Mesodermal cell (in vitro differentiated cells): ENCODE results near the gene PLIN4.

ENCODE experiments used
- H3K27ac ChIP-seq: 2 replicates; pipeline ENCODE4 v1.7.0; 2013; ENCODE audit warnings: mild to moderate bottlenecking, low read depth, low read length, moderate library complexity; ENCODE audit not compliant: severe bottlenecking
- H3K36me3 ChIP-seq: 2 replicates; pipeline ENCODE4 v1.7.1; 2013; ENCODE audit warnings: mild to moderate bottlenecking, low read length, moderate library complexity; ENCODE audit not compliant: control insufficient read depth, insufficient read depth
- H3K4me1 ChIP-seq: one replicate; pipeline ENCODE4 v1.7.1; 2013; ENCODE audit warnings: mild to moderate bottlenecking, low read length; ENCODE audit not compliant: insufficient read depth, control insufficient read depth, poor library complexity, severe bottlenecking
- H3K4me3 ChIP-seq: 2 replicates; pipeline ENCODE4 v1.7.0; 2013; ENCODE audit warnings: low read length, control low read depth, mild to moderate bottlenecking; ENCODE audit not compliant: insufficient read depth, poor library complexity, severe bottlenecking; ENCODE audit errors: extremely low read depth
- H3K9me3 ChIP-seq: 2 replicates; pipeline ENCODE4 v1.7.1; 2013; ENCODE audit warnings: mild to moderate bottlenecking, low read length, moderate library complexity; ENCODE audit not compliant: control insufficient read depth
- WGBS, 2 experiments: methylation state at CpG; one replicate each; pipeline ENCODE4 v1.1.5; 2013; ENCODE audit warnings: missing lambda C conversion rate in 2 of 2; ENCODE audit not compliant: insufficient coverage in 2 of 2; 5-methylcytosine and 5-hydroxymethylcytosine counted together

The PLIN4 gene

DNA sequence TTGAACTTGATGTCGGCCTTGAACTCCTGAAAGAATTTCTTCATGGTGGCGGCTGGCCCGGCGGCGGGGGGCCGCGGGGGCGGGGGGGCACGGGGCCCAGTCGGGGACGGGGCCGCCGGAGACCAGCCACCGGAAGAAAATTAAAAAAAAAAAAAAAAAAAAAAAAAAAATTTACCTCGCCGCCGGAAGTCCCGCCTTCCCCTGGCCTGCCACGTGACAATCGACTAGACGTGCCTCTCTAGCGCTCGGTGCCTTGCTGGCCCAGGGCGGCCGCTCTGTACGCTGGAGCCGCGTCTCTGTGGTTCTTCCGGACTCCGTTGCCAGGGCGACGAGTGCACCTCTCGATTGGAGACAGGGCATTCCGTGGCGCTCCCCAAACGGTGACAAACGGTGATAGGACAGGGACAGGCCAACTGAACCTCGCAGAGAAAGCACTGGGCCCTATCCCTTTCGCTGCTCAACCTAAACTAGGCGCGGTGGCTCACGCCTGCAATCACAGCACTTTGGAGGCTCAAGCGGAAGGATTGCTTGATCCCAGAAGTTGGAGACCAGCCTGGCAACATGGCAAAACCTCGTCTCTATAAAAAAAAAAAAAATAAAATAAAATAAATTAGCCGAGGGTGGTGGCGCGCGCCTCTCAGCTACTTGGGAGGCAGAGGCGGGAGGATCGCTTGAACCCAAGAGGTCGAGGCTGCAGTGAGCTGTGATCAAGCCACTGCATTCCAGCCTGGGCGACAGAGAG, 60.5 kb downstream of the PLIN4 start, which contains the start of gene UBXN6:
Gene UBXN6 (minus strand): TSS at position 141 of the 742 bp plus-strand sequence. CDS start 97 bp downstream, at position 44.
- Histone ChIP-seq H3K4me1 (peaks cover 21% of the 10 kb centered on the region), H3K4me3 (peak within 1 kb of the TSS; percentile 78), H3K9me3 (no peaks in the 10 kb centered on the region), H3K27ac (peak within 1 kb of the TSS; percentile 97), H3K36me3 (peaks cover 11% of the 10 kb centered on the region)
- 10 to 24% methylated on average over 25 to 30 of the region's 52 CpGs for WGBS, 2 experiments

DNA sequence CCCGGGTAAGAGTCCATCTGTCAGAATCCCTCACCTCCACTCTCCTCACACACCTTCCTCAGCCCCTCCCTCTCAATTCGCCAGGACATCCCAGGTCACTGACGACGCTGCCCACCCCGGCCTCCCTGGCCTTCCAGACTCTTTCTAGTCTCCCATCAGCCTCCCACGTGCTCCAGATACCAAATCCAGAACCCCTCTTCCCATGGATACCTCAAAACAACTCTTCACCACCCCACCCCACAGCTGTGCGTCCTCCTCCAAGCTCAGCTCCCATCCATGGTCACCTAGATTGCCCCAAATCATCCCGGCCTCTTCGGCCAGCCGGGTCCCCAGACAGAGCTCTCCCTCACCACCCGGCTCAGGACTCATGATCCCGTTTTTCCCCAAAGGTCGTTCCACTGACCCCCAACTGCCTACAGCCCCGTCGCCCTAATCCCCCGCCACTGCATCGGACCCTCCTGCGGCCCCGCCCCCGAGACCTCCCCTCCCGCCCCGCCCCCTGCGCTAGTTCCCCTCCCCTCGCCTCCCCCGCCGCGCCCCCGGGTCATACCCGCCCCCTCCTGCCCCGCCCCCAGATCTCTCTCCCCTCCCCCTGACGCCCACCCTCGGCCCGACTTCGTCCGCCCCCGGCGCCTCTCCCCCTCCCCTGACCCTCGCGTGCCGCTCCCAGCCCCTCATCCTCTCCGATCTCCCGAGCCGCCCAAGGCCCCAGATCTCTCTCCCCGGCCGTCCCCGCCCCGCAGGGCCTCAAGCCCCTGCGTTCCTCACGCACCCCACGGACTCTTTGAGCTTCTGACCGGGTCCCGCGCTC, 61.2 kb downstream of the PLIN4 start:
- H3K4me1 ChIP-seq: peaks cover 21% of the 10 kb centered on the region
- H3K36me3 ChIP-seq: peaks cover 19% of the 10 kb centered on the region
- WGBS, 2 experiments: 1 to 2% methylated on average over 19 to 27 of the region's 53 CpGs
- H3K27ac ChIP-seq: peak overlapping the region; percentile 97
- peak overlapping the region; percentile 78 for H3K4me3 ChIP-seq
- H3K9me3 ChIP-seq: no peaks in the 10 kb centered on the region

DNA sequence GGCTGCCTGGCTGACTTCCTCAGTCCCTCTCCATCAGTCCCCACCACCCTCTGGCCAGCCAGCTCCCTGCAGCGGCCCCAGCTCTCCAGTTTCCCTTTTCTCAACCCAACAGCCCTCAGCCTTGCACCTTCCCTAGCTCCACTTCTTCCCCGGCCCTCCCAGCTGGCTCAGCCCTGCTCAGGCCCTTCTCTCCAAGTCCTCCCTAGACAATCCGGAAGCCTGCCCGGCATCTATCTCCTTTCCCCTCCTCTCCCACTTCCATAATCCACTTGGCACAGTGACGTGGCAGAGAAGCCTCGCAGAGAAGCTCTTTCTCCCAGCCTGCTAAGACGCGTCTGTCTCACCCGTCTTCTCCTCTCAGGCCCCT, 61.8 kb downstream of the PLIN4 start:
- peaks cover 24% of the 10 kb centered on the region for H3K36me3 ChIP-seq
- no peaks in the 10 kb centered on the region for H3K9me3 ChIP-seq
- WGBS, 2 experiments: 22 to 29% methylated on average over 9 of the region's 9 CpGs
- peak overlapping the region; percentile 88 for H3K27ac ChIP-seq
- peak overlapping the region; percentile 78 for H3K4me3 ChIP-seq
- peaks cover 21% of the 10 kb centered on the region for H3K4me1 ChIP-seq

DNA sequence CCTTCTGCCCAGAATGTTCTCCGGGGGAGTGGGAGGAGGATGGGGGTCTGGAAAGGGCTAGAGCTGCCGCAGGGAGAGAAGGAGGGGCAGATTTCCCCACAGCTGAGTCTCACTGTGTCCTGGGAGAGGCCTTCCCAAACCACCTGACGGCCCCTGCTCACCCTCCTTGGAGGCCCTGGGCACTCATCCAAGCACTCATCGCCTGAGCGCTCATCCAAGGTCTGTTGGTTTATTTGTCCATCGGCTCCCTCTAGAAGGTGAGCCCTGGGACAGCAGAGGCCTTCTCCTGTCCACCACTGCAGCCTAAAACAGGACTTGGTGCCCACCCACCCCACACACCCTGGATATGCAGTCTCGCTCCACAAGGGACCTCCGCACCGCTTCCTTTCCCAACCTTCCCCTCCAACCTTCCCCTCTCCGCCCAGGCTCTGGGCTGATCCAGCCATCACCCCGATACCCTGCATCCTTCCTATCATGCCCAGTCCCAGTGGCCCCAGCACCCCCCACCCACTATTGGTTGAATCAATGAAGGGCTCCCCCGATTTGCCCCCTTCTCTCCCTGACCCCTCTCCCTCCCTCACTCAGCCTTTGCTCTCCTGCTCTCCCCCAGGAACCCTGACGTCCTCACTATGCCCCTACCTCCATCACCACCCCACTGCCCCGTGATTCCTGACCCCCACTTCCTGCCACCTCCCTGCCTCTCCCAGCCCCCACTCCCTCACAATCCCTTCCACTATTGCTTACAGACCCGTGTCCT, 62.4 kb downstream of the PLIN4 start:
- 83 to 84% methylated on average over 14 to 15 of the region's 15 CpGs for WGBS, 2 experiments
- Histone ChIP-seq H3K4me3 (peak overlapping the region; percentile 78), H3K9me3 (no peaks in the 10 kb centered on the region), H3K27ac (peak overlapping the region; percentile 88), H3K4me1 (peaks cover 21% of the 10 kb centered on the region), H3K36me3 (peaks cover 30% of the 10 kb centered on the region)

DNA sequence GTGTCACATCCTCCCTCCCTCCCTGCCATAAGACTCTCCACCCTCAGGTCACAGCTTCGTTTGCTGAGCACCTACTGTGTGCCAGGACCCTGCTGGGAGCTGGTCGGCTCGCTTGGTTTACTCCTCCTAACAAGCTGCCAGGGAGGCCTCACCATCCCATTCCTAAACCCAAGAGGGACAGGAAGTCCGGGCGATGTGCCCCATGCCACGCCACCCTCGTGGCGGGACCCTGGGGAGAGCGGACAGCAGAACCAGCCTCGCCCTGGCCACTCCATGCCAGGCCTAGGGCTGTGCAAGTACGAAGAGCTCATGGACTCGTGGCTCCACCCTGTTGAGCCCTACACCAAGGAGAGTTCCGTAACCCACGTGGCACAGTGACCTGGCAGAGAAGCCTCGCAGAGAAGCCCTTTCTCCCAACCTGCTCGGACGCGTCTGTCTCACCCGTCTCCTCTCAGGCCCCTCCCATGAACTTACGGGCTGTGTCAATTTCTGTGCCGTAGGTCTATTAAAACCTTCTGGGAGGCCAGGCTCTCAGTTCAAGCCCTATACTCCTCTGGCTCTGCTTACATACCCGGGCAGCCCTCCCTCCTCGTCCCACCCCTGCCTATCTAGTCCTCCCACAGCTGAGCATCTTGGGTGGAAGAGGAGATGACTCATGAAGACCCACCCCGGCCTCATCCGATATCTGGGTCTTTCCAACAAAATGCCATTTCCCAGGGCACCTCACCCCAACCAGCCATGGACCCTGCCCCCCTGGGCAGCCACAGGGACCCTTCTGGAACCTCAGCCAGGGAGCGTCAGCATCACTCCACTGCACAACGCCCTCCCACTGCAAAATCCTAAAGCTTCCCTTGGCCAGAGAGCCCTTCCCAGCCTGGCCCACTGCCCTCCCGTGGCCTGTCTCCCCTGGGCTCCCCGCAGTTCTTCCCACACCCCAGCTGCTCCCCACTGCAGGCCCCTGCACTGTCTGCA, 63.3 kb downstream of the PLIN4 start:
- peak overlapping the region; percentile 29 for H3K27ac ChIP-seq
- 91 to 92% methylated on average over 23 of the region's 29 CpGs for WGBS, 2 experiments

DNA sequence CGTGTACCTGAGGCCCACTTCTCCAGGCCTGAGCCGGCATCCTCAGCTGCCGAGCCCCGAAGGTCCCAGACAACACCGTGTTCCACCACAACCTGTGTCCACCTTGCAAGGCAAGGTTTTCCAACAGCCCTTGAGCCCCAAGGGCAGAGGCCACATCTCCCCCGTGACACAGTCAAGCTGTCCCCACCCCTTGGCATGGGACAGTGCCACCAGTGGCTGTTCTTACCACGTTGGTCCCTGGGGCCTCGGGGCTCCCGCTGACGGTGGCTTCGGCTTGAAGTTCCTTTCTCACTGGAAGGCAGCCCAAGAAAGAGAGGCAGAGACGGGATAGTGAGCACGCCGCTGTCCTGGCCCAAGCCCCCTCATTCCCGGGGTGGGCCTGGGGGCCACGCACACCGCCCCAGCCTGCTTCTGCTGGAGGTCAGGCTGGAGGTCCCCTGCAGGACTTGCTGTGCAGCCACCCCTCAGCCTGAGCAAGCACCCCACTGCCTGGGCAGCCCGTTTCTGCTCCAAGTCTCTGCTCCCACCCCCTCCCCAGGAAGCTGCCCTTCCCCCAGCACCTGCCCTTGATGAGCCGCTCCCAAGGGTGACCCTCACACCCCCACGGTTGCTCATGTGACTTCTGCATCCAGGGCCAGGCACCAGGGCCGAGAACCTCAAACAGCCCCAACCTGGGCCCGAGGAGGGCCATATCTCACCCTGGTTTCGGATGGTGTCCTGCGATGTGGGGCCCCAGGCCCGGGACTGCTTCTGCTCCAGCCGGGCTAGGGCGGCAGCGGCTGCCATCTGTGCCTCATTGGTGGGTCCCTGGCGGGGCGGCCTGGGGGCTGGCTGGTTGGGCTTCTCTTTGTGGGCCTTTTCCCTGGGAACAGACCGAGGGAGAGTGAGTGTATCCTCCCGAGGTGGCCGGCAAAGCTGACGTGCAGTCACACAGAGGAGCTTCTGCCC, 64.8 kb downstream of the PLIN4 start:
- no peaks in the 10 kb centered on the region for H3K9me3 ChIP-seq
- H3K4me3 ChIP-seq: no peak overlapping the region
- 89 to 90% methylated on average over 31 to 34 of the region's 34 CpGs for WGBS, 2 experiments
- H3K36me3 ChIP-seq: peaks cover 49% of the 10 kb centered on the region
- no peak overlapping the region for H3K27ac ChIP-seq
- H3K4me1 ChIP-seq: peaks cover 21% of the 10 kb centered on the region

More for the DNA sequence above, 63.3 kb downstream of the PLIN4 start:
- H3K4me3 ChIP-seq: no peak overlapping the region
- no peaks in the 10 kb centered on the region for H3K9me3 ChIP-seq
- H3K4me1 ChIP-seq: peaks cover 21% of the 10 kb centered on the region
- H3K36me3 ChIP-seq: peaks cover 35% of the 10 kb centered on the region

DNA sequence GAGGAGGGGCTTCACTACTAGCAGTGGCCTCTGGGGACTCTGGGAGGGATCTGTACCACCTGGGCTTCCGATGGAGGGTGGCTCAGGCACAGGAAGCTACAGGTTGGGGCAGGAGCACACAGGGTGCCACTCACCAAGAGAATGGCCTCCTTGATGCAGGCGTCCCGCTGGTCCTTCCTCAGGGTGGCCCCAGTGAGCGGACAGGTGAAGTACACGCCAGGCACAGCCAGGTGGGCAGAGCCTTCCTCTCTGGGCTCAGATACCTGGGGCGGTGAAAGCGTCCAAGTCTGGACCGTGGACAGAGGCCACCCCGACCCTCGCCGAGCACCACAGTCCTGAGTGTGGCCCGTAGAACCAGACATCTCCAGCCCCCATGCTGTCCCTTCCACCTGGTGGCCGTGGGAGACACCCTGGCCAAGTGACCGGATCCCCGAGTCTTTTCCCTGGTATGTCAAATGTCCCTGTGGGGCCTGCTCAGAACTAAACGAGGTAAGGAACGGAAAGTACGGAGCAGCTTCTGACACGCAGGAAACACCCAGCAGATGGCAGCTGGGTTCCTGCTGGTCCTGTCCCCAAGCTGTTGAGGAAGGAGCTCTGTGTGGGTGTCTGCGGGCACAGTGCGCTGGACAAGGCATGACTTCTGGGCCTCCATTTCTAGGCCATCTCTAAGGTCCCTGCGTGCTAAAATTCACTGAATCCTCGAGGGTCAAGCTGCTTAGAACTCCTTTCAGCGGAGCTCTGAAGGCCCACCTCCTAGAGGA, 65.9 kb downstream of the PLIN4 start:
- Histone ChIP-seq H3K36me3 (peaks cover 60% of the 10 kb centered on the region), H3K9me3 (no peaks in the 10 kb centered on the region), H3K27ac (no peak overlapping the region), H3K4me3 (no peak overlapping the region), H3K4me1 (peaks cover 21% of the 10 kb centered on the region)
- 92 to 95% methylated on average over 23 to 24 of the region's 24 CpGs for WGBS, 2 experiments
